Ovary (tissue), 9 donors: ENCODE results near the gene PCGF5. TPM values are rescaled to one million over a fixed set of nuclear protein-coding genes. Genes with fewer than 3 reads are reported as not detected.

Experiments used
- DNase-seq, 5 donors: peaks; one replicate each; pipeline ENCODE4 v3.0.0-alpha.2; 2019 to 2020
- H3K27ac ChIP-seq, 2 donors: fragments of 200-600 bp; one replicate each; pipeline versions ENCODE4 v1.5.1 to v1.8.0; 2019 to 2022
- H3K27me3 ChIP-seq: fragments of 200-600 bp; one replicate; pipeline ENCODE4 v1.8.0; 2022
- H3K36me3 ChIP-seq: fragments of 200-600 bp; sonication (generic); one replicate; pipeline ENCODE4 v1.5.1; 2019
- H3K4me1 ChIP-seq: one replicate; pipeline ENCODE4 v1.8.1; 2013; ENCODE audit warnings: mild to moderate bottlenecking, moderate library complexity; ENCODE audit not compliant: insufficient read depth
- H3K4me3 ChIP-seq: fragments of 200-600 bp; sonication (generic); one replicate; pipeline ENCODE4 v1.5.1; 2017
- H3K9me3 ChIP-seq, 2 donors: fragments of 200-600 bp in 1 of 2; sonication (generic) in 1 of 2; one replicate each; pipeline versions ENCODE4 v1.5.1 to v1.8.1; 2013 to 2019; ENCODE audit warnings: mild to moderate bottlenecking in 1 of 2, moderate library complexity in 1 of 2
- CTCF ChIP-seq, 3 donors: fragments of 450-650 bp in 2 of 3; fragments of 200-600 bp in 1 of 3; IDR thresholded peaks; one replicate each; pipeline versions ENCODE4 v1.5.1 to v1.8.0; 2016 to 2022; ENCODE audit warnings: antibody characterized with exemption in 3 of 3, mild to moderate bottlenecking in 1 of 3
- EP300 ChIP-seq: sonication (generic); formaldehyde crosslinking; IDR thresholded peaks from one replicate; pipeline ENCODE4 v1.6.1; 2017; ENCODE audit warnings: antibody characterized with exemption
- POLR2A ChIP-seq: fragments of 450-650 bp; IDR thresholded peaks from one replicate; pipeline ENCODE4 v1.6.1; 2017; ENCODE audit warnings: antibody characterized with exemption, mild to moderate bottlenecking, moderate library complexity
- WGBS, 3 donors: extraction: QIAGEN DNeasy Blood & Tissue Kit in 1 of 3; methylation state at CpG; one replicate each; pipeline versions ENCODE4 v1.1.5 to v1.1.7; 2013 to 2017; 5-methylcytosine and 5-hydroxymethylcytosine counted together
- intact Hi-C, 4 donors: fragments of 100-400 bp; cut with DNase I; formaldehyde crosslinking; loops; one replicate each; pipeline versions ENCODE4 v1.11.0 to v1.15.1; 2022 to 2023
- polyA plus RNA-seq, 2 donors: library from polyadenylated mRNA; stranded (reverse); fragments of 200-250 nt in 1 of 2; fragments of 350-450 nt in 1 of 2; fragmentation: Illumina TruSeq in 1 of 2; extraction: RNeasy Lipid Tissue Mini Kit (QIAGEN cat#74804) in 1 of 2; gene quantifications; one replicate each; pipeline ENCODE4 v1.2.3, GENCODE V29; 2013 to 2014
- total RNA-seq, 7 donors: library from RNA; depleted of rRNA in 2 of 7; stranded (reverse); fragments of >200 nt in 2 of 7; fragmentation: NEBNext Ultra II Directional in 3 of 7; extraction: Animal tissue kit (Norgen Biotek cat#: 25700) in 3 of 7; gene quantifications; one replicate each; pipeline versions ENCODE4 v1.1.0 to v1.2.4, GENCODE V29; 2016 to 2023
- donor health status: DM: no; HTN: no; CAD: no; lungs with moderate emphysema.
- donor health status: DM: no; HTN: no; CAD: no.
- donor health status: Bipolar disorder and iron deficiency.
- donor health status: DM: yes; HTN: yes; CAD: no.
- donor health status: DM: no; HTN: no; CAD: no.
- donor health status: DM: yes; HTN: yes; CAD: no.

PCGF5 gene
- total and polyA plus RNA-seq, 9 donors = 13.1 to 49.0 (median 36.1) TPM

- DNase-seq = no peak
- H3K36me3 ChIP-seq = no peaks in the 10 kb centered on the region
- H3K4me1 ChIP-seq = peaks cover 3% of the 10 kb centered on the region
- intact Hi-C loops = no loop called here
- no peak overlapping the region for H3K4me3 ChIP-seq
- H3K9me3 ChIP-seq = no peaks in the 10 kb centered on the region
- no peak overlapping the region for H3K27ac ChIP-seq
- no peaks in the 10 kb centered on the region for H3K27me3 ChIP-seq
- TF ChIP-seq POLR2A (no peak), CTCF (IDR thresholded peaks at IDR 0.05) (no peak), EP300 (no peak)
Observed at GRCh38 chr10:91208642-91209041, 11.8 kb upstream of the PCGF5 start.

- no peak for TF ChIP-seq EP300
- TF ChIP-seq POLR2A = no peak
- no peak for TF ChIP-seq CTCF (IDR thresholded peaks at IDR 0.05)
- Histone ChIP-seq H3K9me3 (no peaks in the 10 kb centered on the region), H3K4me3 (no peak overlapping the region), H3K36me3 (no peaks in the 10 kb centered on the region), H3K27ac (no peak overlapping the region), H3K4me1 (peaks cover 3% of the 10 kb centered on the region), H3K27me3 (no peaks in the 10 kb centered on the region)
- WGBS, 3 donors = 89 to 91% (median 91%) methylated on average over 3 of the region's 3 CpGs
- no peak for DNase-seq
- intact Hi-C loops = loop anchor here in 1 of 4 donors (10.0 kb wide), 1 partner anchor 45 kb away; no protein-coding TSS in a partner anchor
Observed at GRCh38 chr10:91210014-91210413, 10.4 kb upstream of the PCGF5 start.

GRCh38 chr10:91210435-91210834, 10.0 kb upstream of the PCGF5 start:
- Histone ChIP-seq H3K27ac (no peak overlapping the region), H3K9me3 (no peaks in the 10 kb centered on the region), H3K4me3 (no peak overlapping the region), H3K4me1 (peaks cover 3% of the 10 kb centered on the region), H3K27me3 (no peaks in the 10 kb centered on the region), H3K36me3 (no peaks in the 10 kb centered on the region)
- intact Hi-C loops = loop anchor here in 1 of 4 donors (10.0 kb wide), 1 partner anchor 46 kb away; no protein-coding TSS in a partner anchor
- TF ChIP-seq EP300 (no peak), CTCF (IDR thresholded peaks at IDR 0.05) (no peak), POLR2A (no peak)
- peak in 2 of 5 donors; percentile 13 to 32 for DNase-seq

GRCh38 chr10:91211675-91212074, 8.8 kb upstream of the PCGF5 start:
- TF ChIP-seq EP300 (no peak), POLR2A (no peak)
- Histone ChIP-seq H3K36me3 (no peaks in the 10 kb centered on the region), H3K27ac (no peak overlapping the region), H3K4me1 (no peaks in the 10 kb centered on the region), H3K4me3 (no peak overlapping the region), H3K9me3 (no peaks in the 10 kb centered on the region), H3K27me3 (no peaks in the 10 kb centered on the region)
- intact Hi-C loops = loop anchor here in 1 of 4 donors (10.0 kb wide), 1 partner anchor 47 kb away; no protein-coding TSS in a partner anchor
- no peak for DNase-seq
- 68 to 73% (median 69%) methylated on average over 2 of the region's 2 CpGs for WGBS, 3 donors

- no peak overlapping the region for H3K27ac ChIP-seq
- 95 to 97% (median 97%) methylated on average over 2 of the region's 2 CpGs for WGBS, 3 donors
- intact Hi-C loops = loop anchor here in 1 of 4 donors (10.0 kb wide), 1 partner anchor 50 kb away; no protein-coding TSS in a partner anchor
Observed at GRCh38 chr10:91214911-91215310, 5.6 kb upstream of the PCGF5 start.

More at GRCh38 chr10:91214911-91215310, 5.6 kb upstream of the PCGF5 start:
- TF ChIP-seq EP300 (no peak), POLR2A (no peak), CTCF (IDR thresholded peaks at IDR 0.05) (no peak)
- no peaks in the 10 kb centered on the region for H3K9me3 ChIP-seq
- no peak for DNase-seq
- H3K36me3 ChIP-seq = no peaks in the 10 kb centered on the region
- H3K4me1 ChIP-seq = no peaks in the 10 kb centered on the region
- no peaks in the 10 kb centered on the region for H3K27me3 ChIP-seq
- H3K4me3 ChIP-seq = no peak overlapping the region
